ENCODE data around the gene CLTCL1.

The CLTCL1 gene

GRCh38 chr22:19193879-19194278, 97.6 kb downstream of the CLTCL1 start:
- no peak for DNase-seq

GRCh38 chr22:19187716-19188563, 103.6 kb downstream of the CLTCL1 start:
- no peak for DNase-seq

- DNase-seq, result no peak
Observed at GRCh38 chr22:19184276-19184997, 107.1 kb downstream of the CLTCL1 start.

GRCh38 chr22:19183216-19183615, 108.3 kb downstream of the CLTCL1 start:
- DNase-seq, result no peak

- DNase-seq, result no peak
Observed at GRCh38 chr22:19182472-19183157, 108.9 kb downstream of the CLTCL1 start.

- DNase-seq, result no peak
Observed at GRCh38 chr22:19181786-19182471, 109.6 kb downstream of the CLTCL1 start.

- no peak for DNase-seq
Observed at GRCh38 chr22:19180740-19181410, 110.6 kb downstream of the CLTCL1 start.

GRCh38 chr22:19180234-19180633, 111.3 kb downstream of the CLTCL1 start:
- no peak for DNase-seq

GRCh38 chr22:19179497-19180048, 111.9 kb downstream of the CLTCL1 start:
- DNase-seq, result peak; percentile 41

GRCh38 chr22:19178657-19179496, 112.6 kb downstream of the CLTCL1 start, which contains the start of gene SLC25A1:
Gene SLC25A1, minus strand, starts transcription at chr22:19178736. Its CDS starts 63 bp downstream, at chr22:19178673.
- DNase-seq, result peak; percentile 79

GRCh38 chr22:19178065-19178656, 113.4 kb downstream of the CLTCL1 start:
- peak; percentile 49 for DNase-seq

- no peak for DNase-seq
Observed at GRCh38 chr22:19177164-19178064, 114.1 kb downstream of the CLTCL1 start.

- no peak for DNase-seq
Observed at GRCh38 chr22:19176732-19177131, 114.8 kb downstream of the CLTCL1 start.

GRCh38 chr22:19176175-19176643, 115.3 kb downstream of the CLTCL1 start:
- no peak for DNase-seq

GRCh38 chr22:19175602-19176174, 115.8 kb downstream of the CLTCL1 start:
- DNase-seq, result no peak

- no peak for DNase-seq
Observed at GRCh38 chr22:19175026-19175601, 116.4 kb downstream of the CLTCL1 start.

GRCh38 chr22:19174106-19175025, 117.2 kb downstream of the CLTCL1 start:
- no peak for DNase-seq

Measured in NCI-H1436 (cell line).